Chondrocyte (in vitro differentiated cells): ENCODE data around the gene NFKB2. TPM values are rescaled to one million over a fixed set of nuclear protein-coding genes. Genes with fewer than 3 reads are reported as not detected.
A peak's percentile ranks its signal among the peaks of the same experiment; 100 is the strongest.

Source experiments
- DNase-seq: peaks from one replicate; pipeline ENCODE4 v3.0.0; 2021; ENCODE audit warnings: mixed read lengths, low spot score
- H3K27ac Mint-ChIP-seq: one replicate; pipeline ENCODE4 v1.8.0; 2021; ENCODE audit warnings: mild to moderate bottlenecking, moderate library complexity, mixed read lengths; ENCODE audit not compliant: unreplicated experiment
- H3K27me3 Mint-ChIP-seq: 2 replicates; pipeline ENCODE4 v1.8.0; 2021; ENCODE audit warnings: low read depth, mixed read lengths
- H3K36me3 Mint-ChIP-seq: 2 replicates; pipeline ENCODE4 v1.8.0; 2021; ENCODE audit warnings: low read depth, mixed read lengths
- H3K4me1 Mint-ChIP-seq: 2 replicates; pipeline ENCODE4 v1.8.0; 2021; ENCODE audit warnings: low read depth, mild to moderate bottlenecking, mixed read lengths
- H3K4me3 Mint-ChIP-seq: one replicate; pipeline ENCODE4 v1.8.0; 2021; ENCODE audit warnings: mild to moderate bottlenecking, moderate library complexity, mixed read lengths; ENCODE audit not compliant: unreplicated experiment
- H3K9me3 Mint-ChIP-seq: 2 replicates; pipeline ENCODE4 v1.8.0; 2021; ENCODE audit warnings: low read depth, mixed read lengths
- total RNA-seq: library from RNA; stranded (reverse); gene quantifications from 3 replicates; pipeline ENCODE4 v1.2.1, GENCODE V29; 2021
- TF ChIP-seq, protein P1 (sequence below): fragments of 200-600 bp; sonication (generic); IDR thresholded peaks from 2 replicates; pipeline ENCODE4 v1.5.0; 2021; ENCODE audit warnings: antibody characterized with exemption, mild to moderate bottlenecking, moderate library complexity

Gene NFKB2
- total RNA-seq, 1 donor from 2014 or later: 38.0 TPM

- no peak overlapping the region for H3K4me3 Mint-ChIP-seq
- peaks cover 3% of the 10 kb centered on the region for H3K9me3 Mint-ChIP-seq
- no peaks in the 10 kb centered on the region for H3K27me3 Mint-ChIP-seq
- no peak overlapping the region for H3K27ac Mint-ChIP-seq
- H3K36me3 Mint-ChIP-seq: peaks cover 40% of the 10 kb centered on the region
- H3K4me1 Mint-ChIP-seq: no peaks in the 10 kb centered on the region
- TF ChIP-seq, protein P1, sequence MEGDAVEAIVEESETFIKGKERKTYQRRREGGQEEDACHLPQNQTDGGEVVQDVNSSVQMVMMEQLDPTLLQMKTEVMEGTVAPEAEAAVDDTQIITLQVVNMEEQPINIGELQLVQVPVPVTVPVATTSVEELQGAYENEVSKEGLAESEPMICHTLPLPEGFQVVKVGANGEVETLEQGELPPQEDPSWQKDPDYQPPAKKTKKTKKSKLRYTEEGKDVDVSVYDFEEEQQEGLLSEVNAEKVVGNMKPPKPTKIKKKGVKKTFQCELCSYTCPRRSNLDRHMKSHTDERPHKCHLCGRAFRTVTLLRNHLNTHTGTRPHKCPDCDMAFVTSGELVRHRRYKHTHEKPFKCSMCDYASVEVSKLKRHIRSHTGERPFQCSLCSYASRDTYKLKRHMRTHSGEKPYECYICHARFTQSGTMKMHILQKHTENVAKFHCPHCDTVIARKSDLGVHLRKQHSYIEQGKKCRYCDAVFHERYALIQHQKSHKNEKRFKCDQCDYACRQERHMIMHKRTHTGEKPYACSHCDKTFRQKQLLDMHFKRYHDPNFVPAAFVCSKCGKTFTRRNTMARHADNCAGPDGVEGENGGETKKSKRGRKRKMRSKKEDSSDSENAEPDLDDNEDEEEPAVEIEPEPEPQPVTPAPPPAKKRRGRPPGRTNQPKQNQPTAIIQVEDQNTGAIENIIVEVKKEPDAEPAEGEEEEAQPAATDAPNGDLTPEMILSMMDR: no peak
- DNase-seq: no peak
Measured at GRCh38 chr10:102375867-102376266, 19.6 kb upstream of the NFKB2 start.

GRCh38 chr10:102376901-102377300, 18.6 kb upstream of the NFKB2 start:
- Mint-ChIP-seq H3K4me3 (no peak overlapping the region), H3K27me3 (no peaks in the 10 kb centered on the region), H3K27ac (no peak overlapping the region), H3K9me3 (no peaks in the 10 kb centered on the region), H3K4me1 (no peaks in the 10 kb centered on the region), H3K36me3 (peaks cover 39% of the 10 kb centered on the region)
- DNase-seq: peak; percentile 55
- TF ChIP-seq, protein P1: no peak

DNA sequence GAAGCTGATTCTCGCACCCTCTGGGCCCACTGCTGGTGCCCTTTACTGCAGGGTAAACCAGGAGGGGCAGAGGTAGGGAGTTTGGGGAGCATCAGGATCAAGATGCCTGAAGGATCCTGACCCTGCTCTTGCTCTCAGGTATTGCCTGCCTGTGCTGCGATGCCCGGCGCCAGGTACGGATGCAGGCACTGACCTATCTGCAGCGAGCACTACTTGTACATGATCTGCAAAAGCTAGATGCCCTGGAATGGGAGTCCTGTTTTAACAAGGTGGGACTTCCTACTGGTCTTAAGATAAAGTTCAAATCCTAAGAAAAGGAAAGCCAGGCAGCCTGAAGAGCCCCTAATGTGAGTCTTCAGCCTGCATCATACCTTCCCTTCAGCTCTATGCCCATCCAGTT, 16.1 kb upstream of the NFKB2 start:
- TF ChIP-seq, protein P1: no peak
- Mint-ChIP-seq H3K27me3 (no peaks in the 10 kb centered on the region), H3K9me3 (no peaks in the 10 kb centered on the region), H3K27ac (no peak overlapping the region), H3K36me3 (peaks cover 34% of the 10 kb centered on the region), H3K4me3 (no peak overlapping the region), H3K4me1 (no peaks in the 10 kb centered on the region)
- DNase-seq: peak; percentile 69

GRCh38 chr10:102381983-102382382, 13.5 kb upstream of the NFKB2 start:
- Mint-ChIP-seq H3K27ac (no peak overlapping the region), H3K9me3 (no peaks in the 10 kb centered on the region), H3K4me1 (peaks cover 8% of the 10 kb centered on the region), H3K36me3 (peaks cover 25% of the 10 kb centered on the region), H3K4me3 (no peak overlapping the region), H3K27me3 (no peaks in the 10 kb centered on the region)
- TF ChIP-seq, protein P1: no peak
- DNase-seq: peak; percentile 85

DNA sequence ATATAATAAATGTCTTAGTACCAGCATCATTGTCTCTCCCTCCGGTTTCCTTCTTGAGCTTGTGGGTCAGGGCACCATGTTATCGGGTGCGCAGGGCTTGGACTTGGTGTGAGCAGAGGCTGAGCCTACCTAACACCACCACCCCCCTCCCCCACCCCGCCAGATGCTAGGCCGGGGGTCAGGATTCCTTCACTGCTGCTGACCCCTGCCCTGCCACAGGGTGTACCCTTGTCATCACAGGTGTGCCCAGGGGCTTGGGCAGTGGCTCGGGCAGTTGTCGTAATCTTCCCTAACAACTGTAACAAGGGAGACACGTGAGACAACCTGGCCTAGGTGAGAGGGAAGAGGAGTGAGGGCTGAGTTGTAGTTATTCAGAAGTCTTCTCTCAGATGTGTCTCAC, 12.6 kb upstream of the NFKB2 start:
- Mint-ChIP-seq H3K4me3 (no peak overlapping the region), H3K4me1 (peaks cover 8% of the 10 kb centered on the region), H3K27me3 (no peaks in the 10 kb centered on the region), H3K27ac (no peak overlapping the region), H3K36me3 (peaks cover 25% of the 10 kb centered on the region), H3K9me3 (no peaks in the 10 kb centered on the region)
- TF ChIP-seq, protein P1: no peak
- DNase-seq: peak; percentile 55
